WTC11 (cell line): Measurements from ENCODE around the gene PYHIN1. TPM values are rescaled to one million over a fixed set of nuclear protein-coding genes. Genes with fewer than 3 reads are reported as not detected.

Experiments
- ATAC-seq: fragments of 200-7000 bp; cut with Tn5 transposase; 2 replicates; pipeline ENCODE4 v1.10.0; 2021; ENCODE audit warnings: mild to moderate bottlenecking, moderate library complexity
- CTCF ChIA-PET: fragments of 300-600 bp; sonication (Branson Sonifier 250); formaldehyde crosslinking; loops from one replicate; lab custom pipeline; 2021; ENCODE audit warnings: antibody characterized with exemption; lab: Charles Lee
- POLR2A ChIA-PET: fragments of 350-600 bp; sonication (Branson Sonifier 250); formaldehyde crosslinking; loops from one replicate; lab custom pipeline; 2021; ENCODE audit warnings: antibody characterized with exemption; lab: Charles Lee
- DNase-seq: peaks from one replicate; pipeline ENCODE4 v3.0.0; 2021; ENCODE audit warnings: low spot score
- H3K27ac Mint-ChIP-seq: 2 replicates; pipeline ENCODE4 v1.8.0; 2021; ENCODE audit warnings: mixed read lengths
- H3K27me3 Mint-ChIP-seq: 2 replicates; pipeline ENCODE4 v1.8.0; 2021; ENCODE audit warnings: low read depth, mild to moderate bottlenecking, moderate library complexity, mixed read lengths
- H3K36me3 Mint-ChIP-seq: 2 replicates; pipeline ENCODE4 v1.8.0; 2021; ENCODE audit warnings: mixed read lengths
- H3K4me1 Mint-ChIP-seq: 2 replicates; pipeline ENCODE4 v1.8.0; 2022; ENCODE audit warnings: mixed read lengths
- H3K4me3 Mint-ChIP-seq: 2 replicates; pipeline ENCODE4 v1.8.0; 2021; ENCODE audit warnings: mild to moderate bottlenecking, moderate library complexity, mixed read lengths
- H3K9me3 Mint-ChIP-seq: 2 replicates; pipeline ENCODE4 v1.8.0; 2021; ENCODE audit warnings: mixed read lengths
- CDX4 ChIP-seq: fragments of 250-450 bp; sonication (Bioruptor Pico); IDR thresholded peaks from 2 replicates; pipeline ENCODE4 v1.9.0; 2021; ENCODE audit warnings: moderate library complexity, mild to moderate bottlenecking, inconsistent platforms, borderline replicate concordance
- CREB1 ChIP-seq: sonication (generic); formaldehyde crosslinking; IDR thresholded peaks from 2 replicates; pipeline ENCODE4 v1.8.0; 2023; ENCODE audit warnings: mild to moderate bottlenecking, missing genetic modification reagents
- CREM ChIP-seq: sonication (generic); formaldehyde crosslinking; IDR thresholded peaks from 2 replicates; pipeline ENCODE4 v1.8.1; 2022; ENCODE audit warnings: mild to moderate bottlenecking, missing genetic modification reagents, moderate library complexity
- E2F4 ChIP-seq: sonication (generic); formaldehyde crosslinking; IDR thresholded peaks from 2 replicates; pipeline ENCODE4 v1.8.1; 2022; ENCODE audit warnings: low read depth, mild to moderate bottlenecking, moderate library complexity, missing genetic modification reagents, borderline replicate concordance
- ERG ChIP-seq: fragments of 250-450 bp; sonication (Bioruptor Pico); IDR thresholded peaks from 2 replicates; pipeline ENCODE4 v1.8.0; 2021; ENCODE audit warnings: mild to moderate bottlenecking
- NR1H2 ChIP-seq: sonication (generic); formaldehyde crosslinking; IDR thresholded peaks from 2 replicates; pipeline ENCODE4 v1.9.0; 2021; ENCODE audit warnings: mild to moderate bottlenecking, moderate library complexity, missing genetic modification reagents
- SP1 ChIP-seq: sonication (generic); formaldehyde crosslinking; conservative IDR thresholded peaks from 2 replicates; pipeline ENCODE4 v1.8.1; 2022; ENCODE audit warnings: missing genetic modification reagents
- TP53 ChIP-seq: sonication (generic); formaldehyde crosslinking; IDR thresholded peaks from 2 replicates; pipeline ENCODE4 v1.8.1; 2023; ENCODE audit warnings: mild to moderate bottlenecking, missing genetic modification reagents
- ZNF232 ChIP-seq: sonication (generic); formaldehyde crosslinking; IDR thresholded peaks from 2 replicates; pipeline ENCODE4 v1.8.0; 2022; ENCODE audit warnings: mild to moderate bottlenecking, missing genetic modification reagents
- ZNF423 ChIP-seq: fragments of 250-450 bp; sonication (Bioruptor Pico); IDR thresholded peaks from 2 replicates; pipeline ENCODE4 v2.1.2; 2022; ENCODE audit warnings: mild to moderate bottlenecking, moderate library complexity
- ZNF532 ChIP-seq: fragments of 250-450 bp; sonication (Bioruptor Pico); IDR thresholded peaks from 2 replicates; pipeline ENCODE4 v1.9.0; 2021; ENCODE audit warnings: mild to moderate bottlenecking, borderline replicate concordance
- ZSCAN18 ChIP-seq: fragments of 250-450 bp; sonication (Bioruptor Pico); IDR thresholded peaks from 2 replicates; pipeline ENCODE4 v2.1.2; 2022; ENCODE audit warnings: mild to moderate bottlenecking, moderate library complexity
- total RNA-seq: library from RNA; stranded (reverse); gene quantifications from 3 replicates; pipeline ENCODE4 v1.2.3, GENCODE V29; 2021
- TF ChIP-seq, protein P1 (sequence below): sonication (generic); formaldehyde crosslinking; IDR thresholded peaks from 2 replicates; pipeline ENCODE4 v1.8.1; 2023; ENCODE audit warnings: mild to moderate bottlenecking, missing genetic modification reagents
- TF ChIP-seq, protein P2 (sequence below): sonication (generic); formaldehyde crosslinking; conservative IDR thresholded peaks from 2 replicates; pipeline ENCODE4 v1.8.1; 2022; ENCODE audit warnings: mild to moderate bottlenecking, missing genetic modification reagents
- TF ChIP-seq, protein P3 (sequence below): fragments of 200-600 bp; IDR thresholded peaks from 2 replicates; pipeline ENCODE4 v1.8.0; 2022; ENCODE audit warnings: antibody characterized with exemption

PYHIN1 gene
- total RNA-seq, 1 experiment from 2014 or later, result not detected

- TF ChIP-seq, protein P1, sequence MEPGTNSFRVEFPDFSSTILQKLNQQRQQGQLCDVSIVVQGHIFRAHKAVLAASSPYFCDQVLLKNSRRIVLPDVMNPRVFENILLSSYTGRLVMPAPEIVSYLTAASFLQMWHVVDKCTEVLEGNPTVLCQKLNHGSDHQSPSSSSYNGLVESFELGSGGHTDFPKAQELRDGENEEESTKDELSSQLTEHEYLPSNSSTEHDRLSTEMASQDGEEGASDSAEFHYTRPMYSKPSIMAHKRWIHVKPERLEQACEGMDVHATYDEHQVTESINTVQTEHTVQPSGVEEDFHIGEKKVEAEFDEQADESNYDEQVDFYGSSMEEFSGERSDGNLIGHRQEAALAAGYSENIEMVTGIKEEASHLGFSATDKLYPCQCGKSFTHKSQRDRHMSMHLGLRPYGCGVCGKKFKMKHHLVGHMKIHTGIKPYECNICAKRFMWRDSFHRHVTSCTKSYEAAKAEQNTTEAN (CRISPR knock-in tag), result no peak
- TF ChIP-seq, protein P2, sequence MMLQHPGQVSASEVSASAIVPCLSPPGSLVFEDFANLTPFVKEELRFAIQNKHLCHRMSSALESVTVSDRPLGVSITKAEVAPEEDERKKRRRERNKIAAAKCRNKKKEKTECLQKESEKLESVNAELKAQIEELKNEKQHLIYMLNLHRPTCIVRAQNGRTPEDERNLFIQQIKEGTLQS (CRISPR knock-in tag), result no peak
- TF ChIP-seq ZNF532, result no peak
Measured at GRCh38 chr1:158946785-158947184, 15.4 kb downstream of the PYHIN1 start (continued).

- Mint-ChIP-seq H3K9me3 (peaks cover 21% of the 10 kb centered on the region), H3K4me1 (peaks cover 19% of the 10 kb centered on the region), H3K4me3 (no peak overlapping the region; the same call in 1 of the 2 replicates), H3K27ac (no peak overlapping the region), H3K27me3 (peaks cover 50% of the 10 kb centered on the region)
- peak; percentile 41 for DNase-seq
- peak; percentile 84 for ATAC-seq
- TF ChIP-seq SP1 (CRISPR knock-in tag) (no peak), ZSCAN18 (CRISPR knock-in tag) (no peak), ZNF232 (no peak), E2F4 (CRISPR knock-in tag) (no peak), TP53 (CRISPR knock-in tag) (no peak), ZNF423 (CRISPR knock-in tag) (no peak), CDX4 (CRISPR knock-in tag) (no peak), CREM (CRISPR knock-in tag) (no peak), ERG (no peak), CREB1 (CRISPR knock-in tag) (no peak), NR1H2 (CRISPR knock-in tag) (no peak)
- TF ChIP-seq, protein P3, sequence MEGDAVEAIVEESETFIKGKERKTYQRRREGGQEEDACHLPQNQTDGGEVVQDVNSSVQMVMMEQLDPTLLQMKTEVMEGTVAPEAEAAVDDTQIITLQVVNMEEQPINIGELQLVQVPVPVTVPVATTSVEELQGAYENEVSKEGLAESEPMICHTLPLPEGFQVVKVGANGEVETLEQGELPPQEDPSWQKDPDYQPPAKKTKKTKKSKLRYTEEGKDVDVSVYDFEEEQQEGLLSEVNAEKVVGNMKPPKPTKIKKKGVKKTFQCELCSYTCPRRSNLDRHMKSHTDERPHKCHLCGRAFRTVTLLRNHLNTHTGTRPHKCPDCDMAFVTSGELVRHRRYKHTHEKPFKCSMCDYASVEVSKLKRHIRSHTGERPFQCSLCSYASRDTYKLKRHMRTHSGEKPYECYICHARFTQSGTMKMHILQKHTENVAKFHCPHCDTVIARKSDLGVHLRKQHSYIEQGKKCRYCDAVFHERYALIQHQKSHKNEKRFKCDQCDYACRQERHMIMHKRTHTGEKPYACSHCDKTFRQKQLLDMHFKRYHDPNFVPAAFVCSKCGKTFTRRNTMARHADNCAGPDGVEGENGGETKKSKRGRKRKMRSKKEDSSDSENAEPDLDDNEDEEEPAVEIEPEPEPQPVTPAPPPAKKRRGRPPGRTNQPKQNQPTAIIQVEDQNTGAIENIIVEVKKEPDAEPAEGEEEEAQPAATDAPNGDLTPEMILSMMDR, result no peak
- TF ChIP-seq, all 79 proteins: peak for 0
- POLR2A ChIA-PET, result interaction anchor here (0.6 to 0.7 kb wide), 2 partner anchors 16 to 51 kb away, joined by 3 read pairs; no protein-coding TSS in a partner anchor
- H3K36me3 Mint-ChIP-seq, result peaks cover 7% of the 10 kb centered on the region
- CTCF ChIA-PET, result interaction anchor here (0.7 to 0.8 kb wide), 3 partner anchors 146 to 771 kb away, joined by 3 to 7 read pairs (median 3); no protein-coding TSS in a partner anchor
Measured at GRCh38 chr1:158951956-158952355, 20.6 kb downstream of the PYHIN1 start.
